Spleen (tissue), 7 donors: ENCODE results near the gene SAYSD1.

Experiments
- CTCF ChIP-seq, 11 experiments: fragments of 200-600 bp in 7 of 11; fragments of 450-650 bp in 4 of 11; sonication (generic) in 4 of 11; IDR thresholded peaks in 8 of 11; conservative IDR thresholded peaks in 3 of 11; 1 replicate in 7 of 11; 2 replicates in 4 of 11; pipeline versions ENCODE4 v1.4.0 to v1.8.0; 2016 to 2021; ENCODE audit warnings: antibody characterized with exemption in 11 of 11, inconsistent platforms in 4 of 11, mild to moderate bottlenecking in 1 of 11
- POLR2A ChIP-seq, 3 donors: fragments of 450-650 bp; IDR thresholded peaks; one replicate each; pipeline ENCODE4 v1.5.1; 2017; ENCODE audit warnings: antibody characterized with exemption in 3 of 3, mild to moderate bottlenecking in 1 of 3
- donor health status: DM: no; HTN: no; CAD: no; lungs with moderate emphysema.
- donor health status: DM: no; HTN: no; CAD: no.
- donor health status: DM: no; HTN: no; CAD: no.

GRCh38 chr6:39059496-39060310 is 55.3 kb downstream of the SAYSD1 start:
- TF ChIP-seq CTCF (IDR thresholded peaks at IDR 0.05 in 8 of 11, conservative IDR thresholded peaks at IDR 0.05 in 3 of 11) (no peak), POLR2A (IDR thresholded peaks at IDR 0.05) (no peak)
